GM18867 (cell line): Measurements from ENCODE around the gene TSNAXIP1.
A peak's percentile ranks its signal among the peaks of the same experiment; 100 is the strongest.

Experiments used
- ATAC-seq: cut with Tn5 transposase; IDR thresholded peaks from one replicate; pipeline ENCODE4 v1.9.1; 2021; ENCODE audit warnings: mild to moderate bottlenecking, moderate library complexity; ENCODE audit not compliant: unreplicated experiment

Gene TSNAXIP1

GRCh38 chr16:67806428-67807147 lies at the start of gene TSNAXIP1, which contains the start of gene RANBP10:
TSS of gene TSNAXIP1 (plus strand) at chr16:67806889. CDS start at chr16:67807150, 261 bp downstream.
TSS of gene RANBP10 (minus strand) at chr16:67806560. CDS start at chr16:67806536, 24 bp downstream.
- peak; percentile 90 for ATAC-seq

- no peak for ATAC-seq
Measured at GRCh38 chr16:67758006-67758405, 48.7 kb upstream of the TSNAXIP1 start.

GRCh38 chr16:67758966-67759365 lies 47.7 kb upstream of the TSNAXIP1 start:
- no peak for ATAC-seq

- ATAC-seq = no peak
Measured at GRCh38 chr16:67760206-67760955, 46.3 kb upstream of the TSNAXIP1 start.

- ATAC-seq = no peak
Measured at GRCh38 chr16:67760956-67761230, 45.8 kb upstream of the TSNAXIP1 start.

- no peak for ATAC-seq
Measured at GRCh38 chr16:67761924-67762323, 44.8 kb upstream of the TSNAXIP1 start.

- ATAC-seq = no peak
Measured at GRCh38 chr16:67762385-67762784, 44.3 kb upstream of the TSNAXIP1 start.

GRCh38 chr16:67763066-67763465 lies 43.6 kb upstream of the TSNAXIP1 start:
- ATAC-seq = no peak

GRCh38 chr16:67764158-67764667 lies 42.5 kb upstream of the TSNAXIP1 start:
- no peak for ATAC-seq

- ATAC-seq = no peak
Measured at GRCh38 chr16:67766291-67766690, 40.4 kb upstream of the TSNAXIP1 start.

GRCh38 chr16:67767953-67768352 lies 38.7 kb upstream of the TSNAXIP1 start:
- no peak for ATAC-seq

GRCh38 chr16:67770346-67770991 lies 36.2 kb upstream of the TSNAXIP1 start:
- no peak for ATAC-seq

GRCh38 chr16:67773099-67773498 lies 33.6 kb upstream of the TSNAXIP1 start:
- ATAC-seq = no peak

- no peak for ATAC-seq
Measured at GRCh38 chr16:67773569-67774456, 32.9 kb upstream of the TSNAXIP1 start.

GRCh38 chr16:67774457-67774853 lies 32.2 kb upstream of the TSNAXIP1 start:
- ATAC-seq = no peak

- ATAC-seq = no peak
Measured at GRCh38 chr16:67775273-67775672, 31.4 kb upstream of the TSNAXIP1 start.

GRCh38 chr16:67779256-67780014 lies 27.3 kb upstream of the TSNAXIP1 start:
- no peak for ATAC-seq

- no peak for ATAC-seq
Measured at GRCh38 chr16:67780847-67781564, 25.7 kb upstream of the TSNAXIP1 start.

- peak; percentile 64 for ATAC-seq
Measured at GRCh38 chr16:67781565-67781921, 25.1 kb upstream of the TSNAXIP1 start.
